Neural progenitor cell (in vitro differentiated cells): ENCODE measurements around the gene ARPC4.

Experiments
- EZH2 ChIP-seq: fragments of 200-600 bp; sonication (generic); IDR thresholded peaks from 2 replicates; pipeline ENCODE4 v1.6.1; 2017; ENCODE audit warnings: antibody characterized with exemption, mild to moderate bottlenecking, moderate library complexity
- EZH2phosphoT487 ChIP-seq: fragments of 200-600 bp; sonication (generic); IDR thresholded peaks from 2 replicates; pipeline ENCODE4 v1.6.1; 2017; ENCODE audit warnings: antibody characterized with exemption

DNA sequence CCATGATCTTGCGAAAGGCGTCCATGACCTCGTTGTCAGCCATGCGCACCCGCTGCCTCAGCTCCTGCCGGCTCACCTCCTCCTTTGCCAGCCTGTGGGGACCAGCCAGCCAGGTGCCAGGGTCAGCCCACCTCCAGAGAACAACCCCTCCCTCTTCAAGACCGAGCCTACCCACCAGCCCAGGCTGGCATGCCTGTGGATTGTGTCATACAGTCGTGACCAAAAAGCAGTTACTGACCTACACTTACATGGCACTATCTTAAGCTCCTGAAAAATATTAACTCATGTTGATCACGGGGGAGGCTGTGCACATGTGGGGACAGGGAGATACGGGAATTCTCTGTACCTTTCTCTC, 12.4 kb upstream of the ARPC4 start:
- TF ChIP-seq EZH2 (no peak), EZH2phosphoT487 (no peak)
